H1 (cell line): Measurements from ENCODE around the gene ACRV1. TPM values are rescaled to one million over a fixed set of nuclear protein-coding genes. Genes with fewer than 3 reads are reported as not detected.

Experiments
- CTCF ChIA-PET: fragments of 300-600 bp; sonication (Branson Sonifier 250); formaldehyde crosslinking; loops from one replicate; lab custom pipeline; 2021; ENCODE audit not compliant: partially characterized antibody; lab: Charles Lee
- POLR2A ChIA-PET: fragments of 300-600 bp; sonication (Branson Sonifier 250); formaldehyde crosslinking; loops from one replicate; lab custom pipeline; 2021; ENCODE audit warnings: inconsistent platforms; ENCODE audit not compliant: partially characterized antibody; lab: Charles Lee
- DNase-seq, 2 experiments: peaks; one replicate each; pipeline versions ENCODE4 v3.0.0 to v3.0.0-alpha.2; 2010 to 2022; ENCODE audit warnings: low spot score in 2 of 2, low read depth in 1 of 2, mixed read lengths in 1 of 2
- FAIRE-seq: peaks from 2 replicates; lab custom pipeline; 2011; peaks lifted over from hg19 to GRCh38; lab: Jason Lieb, UNC
- H2AFZ ChIP-seq: 2 replicates; pipeline ENCODE4 v1.8.1; 2012; ENCODE audit warnings: low read length, inconsistent platforms
- H2AK5ac ChIP-seq: 2 replicates; pipeline ENCODE4 v1.6.1; 2013; ENCODE audit warnings: low read depth, low read length
- H2BK120ac ChIP-seq: replicated peaks from 2 replicates; pipeline ENCODE3; 2013; ENCODE audit warnings: low read depth, low read length, inconsistent platforms
- H2BK12ac ChIP-seq: 2 replicates; pipeline ENCODE4 v1.6.1; 2013; ENCODE audit warnings: low read depth, low read length
- H2BK15ac ChIP-seq: 2 replicates; pipeline ENCODE4 v1.6.1; 2013; ENCODE audit warnings: low read length
- H2BK20ac ChIP-seq: 2 replicates; pipeline ENCODE4 v1.6.1; 2013; ENCODE audit warnings: low read length
- H2BK5ac ChIP-seq: 2 replicates; pipeline ENCODE4 v1.6.1; 2013; ENCODE audit warnings: low read depth, low read length
- H3K14ac ChIP-seq: 2 replicates; pipeline ENCODE4 v1.6.1; 2013; ENCODE audit warnings: inconsistent platforms; ENCODE audit not compliant: insufficient read length
- H3K18ac ChIP-seq: 2 replicates; pipeline ENCODE4 v1.6.1; 2013; ENCODE audit warnings: low read length; ENCODE audit errors: extremely low read depth
- H3K23ac ChIP-seq: 2 replicates; pipeline ENCODE4 v1.6.1; 2013; ENCODE audit warnings: inconsistent platforms; ENCODE audit not compliant: insufficient read length
- H3K23me2 ChIP-seq: 2 replicates; pipeline ENCODE4 v1.6.1; 2013; ENCODE audit warnings: low read depth, low read length
- H3K27ac ChIP-seq: 2 replicates; pipeline ENCODE4 v1.6.1; 2011; ENCODE audit warnings: low read depth, low read length, inconsistent platforms
- H3K27me3 ChIP-seq, 4 experiments: replicated peaks in 1 of 4; 1 replicate in 1 of 4; 2 replicates in 3 of 4; pipeline versions ENCODE4 v1.6.1 to v1.8.1; 2011 to 2013; ENCODE audit warnings: low read length in 3 of 4, mild to moderate bottlenecking in 3 of 4, inconsistent platforms in 2 of 4, mixed read lengths in 2 of 4, moderate library complexity in 1 of 4; ENCODE audit not compliant: control insufficient read depth in 3 of 4, insufficient read depth in 3 of 4; ENCODE audit errors: extremely low read depth in 1 of 4
- H3K36me3 ChIP-seq, 4 experiments: 2 replicates each; pipeline versions ENCODE4 v1.6.1 to v1.8.1; 2011 to 2013; ENCODE audit warnings: mild to moderate bottlenecking in 4 of 4, low read length in 3 of 4, moderate library complexity in 2 of 4, control low read depth in 1 of 4, inconsistent platforms in 1 of 4; ENCODE audit not compliant: insufficient read depth in 4 of 4, control insufficient read depth in 2 of 4
- H3K4ac ChIP-seq: replicated peaks from 2 replicates; pipeline ENCODE3; 2013; ENCODE audit warnings: low read length, low read depth, mixed read lengths, inconsistent platforms; ENCODE audit not compliant: insufficient read length
- H3K4me1 ChIP-seq, 4 experiments: replicated peaks in 1 of 4; 1 replicate in 1 of 4; 2 replicates in 3 of 4; pipeline versions ENCODE4 v1.6.1 to v1.8.1; 2011 to 2013; ENCODE audit warnings: low read length in 3 of 4, inconsistent platforms in 2 of 4, mixed read lengths in 1 of 4; ENCODE audit not compliant: insufficient read depth in 4 of 4, control insufficient read depth in 3 of 4
- H3K4me2 ChIP-seq, 2 experiments: 2 replicates each; pipeline versions ENCODE4 v1.6.1 to v1.8.1; 2011 to 2013; ENCODE audit warnings: low read depth in 2 of 2, low read length in 2 of 2, control low read depth in 1 of 2, inconsistent platforms in 1 of 2, mild to moderate bottlenecking in 1 of 2; ENCODE audit not compliant: insufficient read depth in 1 of 2
- H3K4me3 ChIP-seq, 4 experiments: fragments of 200-600, 300-600 bp in 1 of 4; sonication (generic), shearing (Covaris generic), sonication (Bioruptor Twin) in 1 of 4; 2 replicates each; pipeline versions ENCODE4 v1.5.1 to v1.8.1; 2011 to 2016; ENCODE audit warnings: low read length in 4 of 4, low read depth in 3 of 4, control low read depth in 2 of 4, inconsistent platforms in 2 of 4, mild to moderate bottlenecking in 2 of 4, mixed read lengths in 1 of 4, moderate library complexity in 1 of 4; ENCODE audit not compliant: insufficient read depth in 2 of 4; ENCODE audit errors: extremely low read depth in 1 of 4
- H3K56ac ChIP-seq: replicated peaks from 2 replicates; pipeline ENCODE3; 2013; ENCODE audit warnings: low read depth, mild to moderate bottlenecking, mixed read lengths, low read length, inconsistent platforms; ENCODE audit not compliant: insufficient read length
- H3K79me1 ChIP-seq: 2 replicates; pipeline ENCODE4 v1.6.1; 2013; ENCODE audit warnings: low read depth, low read length, control low read depth
- H3K79me2 ChIP-seq, 2 experiments: 2 replicates each; pipeline versions ENCODE4 v1.6.1 to v1.8.1; 2012 to 2013; ENCODE audit warnings: low read length in 2 of 2, mild to moderate bottlenecking in 2 of 2, inconsistent platforms in 1 of 2; ENCODE audit not compliant: insufficient read depth in 2 of 2, control insufficient read depth in 1 of 2
- H3K9ac ChIP-seq, 4 experiments: replicated peaks in 1 of 4; 1 replicate in 1 of 4; 2 replicates in 3 of 4; pipeline versions ENCODE4 v1.6.1 to v1.8.1; 2011 to 2013; ENCODE audit warnings: low read depth in 3 of 4, low read length in 3 of 4, control low read depth in 2 of 4, mild to moderate bottlenecking in 2 of 4, moderate library complexity in 2 of 4, inconsistent platforms in 1 of 4; ENCODE audit errors: extremely low read depth in 1 of 4
- H3K9me3 ChIP-seq, 2 experiments: 2 replicates each; pipeline versions ENCODE4 v1.6.1 to v1.8.1; 2012 to 2013; ENCODE audit warnings: mild to moderate bottlenecking in 2 of 2, moderate library complexity in 2 of 2, control low read depth in 1 of 2, inconsistent platforms in 1 of 2, low read depth in 1 of 2, low read length in 1 of 2, mixed read lengths in 1 of 2; ENCODE audit not compliant: insufficient read depth in 2 of 2
- H4K20me1 ChIP-seq, 2 experiments: replicated peaks in 1 of 2; 2 replicates each; pipeline versions ENCODE3 to v1.8.1; 2011 to 2013; ENCODE audit warnings: inconsistent platforms in 2 of 2, low read length in 2 of 2, mild to moderate bottlenecking in 1 of 2; ENCODE audit not compliant: insufficient read depth in 2 of 2, control insufficient read depth in 1 of 2
- H4K5ac ChIP-seq: 2 replicates; pipeline ENCODE4 v1.6.1; 2013; ENCODE audit warnings: low read length, low read depth, mixed read lengths, inconsistent platforms; ENCODE audit not compliant: insufficient read length
- H4K8ac ChIP-seq: 2 replicates; pipeline ENCODE4 v1.8.0; 2013; ENCODE audit warnings: mild to moderate bottlenecking, moderate library complexity, low read length, inconsistent platforms; ENCODE audit not compliant: insufficient read depth; ENCODE audit errors: extremely low read depth
- H4K91ac ChIP-seq: replicated peaks from 2 replicates; pipeline ENCODE3; 2013; ENCODE audit warnings: low read length, mixed read lengths, inconsistent platforms; ENCODE audit not compliant: insufficient read length
- EGR1 ChIP-seq: IDR thresholded peaks from 2 replicates; pipeline ENCODE4 v1.6.1; 2011; ENCODE audit warnings: low read depth, low read length, borderline replicate concordance
- POU5F1 ChIP-seq: IDR thresholded peaks from 2 replicates; pipeline ENCODE4 v1.6.1; 2011; ENCODE audit warnings: low read depth, mild to moderate bottlenecking, low read length, moderate library complexity
- RAD21 ChIP-seq, 2 experiments: IDR thresholded peaks in 1 of 2; conservative IDR thresholded peaks in 1 of 2; 2 replicates each; pipeline ENCODE4 v1.6.1; 2011; ENCODE audit warnings: low read depth in 2 of 2, low read length in 2 of 2, improper control_type of control experiment in 1 of 2, inconsistent platforms in 1 of 2, mild to moderate bottlenecking in 1 of 2, moderate library complexity in 1 of 2
- WGBS, 2 experiments: shearing (Covaris generic) in 1 of 2; methylation state at CpG; one replicate each; pipeline versions ENCODE4 v1.1.6 to v1.1.7; 2013 to 2015; ENCODE audit warnings: low lambda C conversion rate in 2 of 2, mixed read lengths in 2 of 2, inconsistent platforms in 1 of 2, low coverage in 1 of 2, missing lambda C conversion rate in 1 of 2; ENCODE audit not compliant: insufficient replicate concordance in 2 of 2, insufficient coverage in 1 of 2, insufficient read length in 1 of 2; ENCODE audit errors: extremely low coverage in 1 of 2, missing lambda C conversion rate in 1 of 2; 5-methylcytosine and 5-hydroxymethylcytosine counted together
- polyA plus RNA-seq, 7 experiments: library from polyadenylated mRNA; depleted of rRNA in 3 of 7; stranded (reverse) in 5 of 7; unstranded in 2 of 7; fragments of >200 nt in 5 of 7; fragments of 200-250 nt in 2 of 7; gene quantifications; 1 replicate in 5 of 7; 2 replicates in 1 of 7; 4 replicates in 1 of 7; pipeline versions ENCODE4 v1.2.1 to v1.2.3, GENCODE V29; 2011 to 2013; ENCODE audit warnings: missing spikeins in 2 of 7, mixed read lengths in 2 of 7
- total RNA-seq: library from RNA; stranded (reverse); fragmentation: NEBNext Ultra II Directional; extraction: Animal tissue kit (Norgen Biotek cat#: 25700); gene quantifications from 2 replicates; pipeline ENCODE4 v1.2.1, GENCODE V29; 2021

Gene ACRV1
- total and polyA plus RNA-seq, 2 of the 8 experiments (the other 6 are each of a cell fraction or from before 2014, with no cell fraction given), result 0.06 TPM; not detected in 1

- no peaks in the 10 kb centered on the region for H3K4me1 ChIP-seq
- H4K91ac ChIP-seq, result no peak overlapping the region
- H3K14ac ChIP-seq, result no peak overlapping the region
- no peaks in the 10 kb centered on the region for H3K27me3 ChIP-seq
- H3K23me2 ChIP-seq, result no peaks in the 10 kb centered on the region
- H3K9me3 ChIP-seq, result peaks cover 0 to 10% of the 10 kb centered on the region in 2 experiments; a peak in 3 of 4 replicates
- H3K9ac ChIP-seq, result no peak overlapping the region
- no peak overlapping the region for H3K27ac ChIP-seq
- H4K8ac ChIP-seq, result no peak overlapping the region
- no peaks in the 10 kb centered on the region for H3K36me3 ChIP-seq
- H3K4me3 ChIP-seq, result no peak overlapping the region
- no peak overlapping the region for H3K18ac ChIP-seq
- FAIRE-seq (no peak), DNase-seq (no peak)
- no peak overlapping the region for H3K23ac ChIP-seq
- no peak overlapping the region for H2BK5ac ChIP-seq
- H3K56ac ChIP-seq, result no peak overlapping the region
- H2BK120ac ChIP-seq, result no peak overlapping the region
- no peak overlapping the region for H2AFZ ChIP-seq
- no peaks in the 10 kb centered on the region for H4K20me1 ChIP-seq
- no peak overlapping the region for H4K5ac ChIP-seq
- no peaks in the 10 kb centered on the region for H3K79me1 ChIP-seq
- H3K4ac ChIP-seq, result no peak overlapping the region
- H2BK12ac ChIP-seq, result no peak overlapping the region
- WGBS, 2 experiments, result 93% methylated on average over 6 of the region's 6 CpGs; no CpG with 5 or more reads in 1 of the 2 experiments
- H2AK5ac ChIP-seq, result no peak overlapping the region
- no peak overlapping the region for H2BK20ac ChIP-seq
- H2BK15ac ChIP-seq, result no peak overlapping the region
- CTCF ChIA-PET, result interaction anchor here (1.4 to 1.5 kb wide), 2 partner anchors 8 to 29 kb away, joined by 3 to 4 read pairs; no protein-coding TSS in a partner anchor
- no peaks in the 10 kb centered on the region for H3K79me2 ChIP-seq
- H3K4me2 ChIP-seq, result no peak overlapping the region
- POLR2A ChIA-PET, result no interaction called here
- TF ChIP-seq POU5F1 (no peak), RAD21 (IDR thresholded peaks at IDR 0.05 in 1 of 2, conservative IDR thresholded peaks at IDR 0.05 in 1 of 2; ENCODE audit: low read depth in 2 of 2, low read length in 2 of 2) (no peak), EGR1 (no peak)
Measured at GRCh38 chr11:125720781-125721180, 40.1 kb upstream of the ACRV1 start.
